Stimulated activated CD4-positive, alpha-beta T cell treated with anti-CD3 and anti-CD28 coated beads, TNF-alpha, amount 100 ng/mL, for 48 hours (primary cell): ENCODE measurements around the gene DLG4.

ENCODE experiments used
- DNase-seq, 3 donors: peaks; one replicate each; pipeline ENCODE4 v3.0.0-alpha.2; 2020; ENCODE audit warnings: low read depth in 3 of 3

DLG4 gene

DNA sequence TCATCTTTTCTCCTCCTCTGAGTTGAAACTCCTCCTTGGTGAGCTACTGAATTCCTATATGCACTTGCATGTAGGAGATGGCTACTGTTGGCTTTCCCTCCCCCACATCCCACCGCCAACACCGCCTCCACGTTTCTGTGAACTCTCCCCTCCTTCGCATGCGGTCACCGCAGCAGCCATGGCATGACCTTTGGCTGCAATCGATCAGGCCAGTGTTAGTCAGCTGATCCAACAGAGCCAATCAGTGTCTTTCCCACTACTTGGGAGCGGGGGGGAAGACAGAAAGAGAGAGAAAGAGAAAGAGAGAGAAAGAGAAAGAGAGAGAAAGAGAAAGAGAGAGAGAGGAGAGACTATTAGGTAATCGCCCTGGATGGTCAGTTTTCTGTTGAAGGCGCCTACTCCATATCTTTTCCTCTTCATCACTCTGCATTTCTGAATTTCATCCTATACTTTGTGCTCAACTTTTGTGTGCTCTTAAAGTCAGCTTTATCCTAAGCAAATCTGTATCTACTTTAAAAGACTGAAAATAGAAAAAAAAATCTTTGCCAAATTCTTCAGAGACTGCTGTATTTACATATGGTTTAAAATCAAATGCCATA, 63.2 kb downstream of the DLG4 start:
- DNase-seq, result no peak

DNA sequence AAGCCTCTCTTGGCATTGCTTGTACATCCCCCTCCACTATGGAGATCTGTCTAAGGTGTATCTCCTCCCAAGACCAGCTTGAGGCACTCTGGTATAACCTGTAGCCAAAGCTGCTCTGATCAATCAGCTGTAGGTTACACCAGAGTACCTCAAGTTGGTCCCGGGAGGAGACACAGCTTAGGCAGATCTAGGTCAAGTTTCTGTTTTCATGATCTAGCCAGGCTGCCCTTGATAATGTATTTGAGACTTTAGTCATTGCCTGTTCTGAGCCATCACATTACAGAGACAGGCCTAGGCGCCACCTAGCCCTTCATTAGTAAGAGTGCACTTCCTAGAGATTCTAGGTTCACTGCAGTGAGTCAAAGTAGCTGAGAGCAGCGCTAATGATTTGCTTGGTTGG, 71.9 kb downstream of the DLG4 start:
- no peak for DNase-seq

DNA sequence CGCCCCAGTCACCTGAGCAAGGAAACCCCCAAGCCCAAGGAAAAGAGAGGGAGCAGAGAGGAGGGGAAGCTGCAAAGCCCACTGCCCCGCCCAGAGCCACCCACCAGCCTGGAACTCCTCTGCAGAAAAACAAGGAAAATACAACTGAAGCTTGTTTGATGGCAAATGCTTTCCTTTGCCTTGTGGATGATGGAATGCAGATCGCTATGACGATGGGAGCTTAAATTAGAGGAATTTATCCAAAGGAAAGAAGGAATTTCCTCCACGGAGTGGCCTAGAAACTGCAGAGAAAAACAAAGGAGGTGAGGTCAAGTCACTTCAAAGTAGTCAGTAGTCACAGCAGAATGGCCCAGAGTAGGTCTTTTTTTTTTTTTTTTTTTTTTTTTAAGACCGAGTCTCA, 73.5 kb downstream of the DLG4 start:
- DNase-seq, result no peak

DNA sequence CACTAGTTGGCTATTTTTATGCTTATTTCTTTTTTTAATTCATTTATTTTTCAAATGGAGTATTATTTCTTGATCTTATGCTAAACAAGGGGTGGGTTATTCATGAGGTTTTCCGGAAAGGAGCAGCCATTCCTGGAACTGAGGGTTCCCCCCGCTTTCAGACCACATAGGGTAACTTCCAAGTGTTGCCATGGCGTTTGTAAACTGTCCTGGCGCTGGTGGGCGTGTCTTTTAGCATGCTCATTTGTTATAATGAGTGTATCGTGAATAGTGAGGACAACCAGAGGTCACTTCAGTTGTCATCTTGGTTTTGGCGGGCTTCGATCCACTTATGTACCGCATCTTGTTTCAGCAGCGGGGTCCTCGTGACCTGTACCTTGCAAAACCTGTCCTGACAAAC, 75.4 kb downstream of the DLG4 start:
- no peak for DNase-seq

DNA sequence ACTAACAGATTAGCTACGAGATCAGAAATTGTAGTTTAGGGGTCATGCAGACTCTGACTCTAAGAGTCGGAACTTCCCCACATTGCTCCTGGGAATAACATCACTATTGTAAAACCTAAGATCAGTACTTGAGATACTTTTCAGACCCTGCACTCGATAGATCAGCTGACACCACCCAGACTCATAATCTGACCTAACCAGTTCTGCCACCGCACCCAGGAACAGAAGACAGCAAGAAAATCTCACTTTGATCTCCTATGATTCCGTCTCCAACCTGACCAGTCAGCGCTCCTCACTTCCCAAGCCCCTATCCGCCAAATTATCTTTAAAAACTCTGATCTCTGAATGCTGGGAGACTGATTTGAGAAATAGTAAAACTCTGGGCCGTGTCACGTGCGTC, 77.8 kb downstream of the DLG4 start:
- DNase-seq, result no peak

DNA sequence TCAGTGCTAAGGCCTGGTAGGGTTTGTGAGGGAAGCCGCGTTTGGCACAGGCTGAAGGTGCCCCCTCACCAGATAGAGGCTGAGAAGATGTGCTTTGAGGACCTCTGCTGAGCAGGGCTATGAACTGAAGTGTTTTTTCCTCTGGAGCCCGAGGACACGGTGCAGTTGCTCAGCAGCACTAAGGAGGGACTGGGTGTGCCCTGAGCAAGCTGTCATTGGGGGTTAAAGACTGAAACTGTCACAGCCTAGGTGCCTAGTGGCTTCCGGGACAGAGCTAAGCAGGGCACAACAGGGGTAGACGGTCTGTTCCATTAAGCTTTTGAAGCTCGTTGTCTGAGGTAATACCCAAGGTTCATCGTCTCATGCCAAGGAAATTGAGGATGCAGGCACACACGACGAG, 80.2 kb downstream of the DLG4 start:
- DNase-seq, result no peak

DNA sequence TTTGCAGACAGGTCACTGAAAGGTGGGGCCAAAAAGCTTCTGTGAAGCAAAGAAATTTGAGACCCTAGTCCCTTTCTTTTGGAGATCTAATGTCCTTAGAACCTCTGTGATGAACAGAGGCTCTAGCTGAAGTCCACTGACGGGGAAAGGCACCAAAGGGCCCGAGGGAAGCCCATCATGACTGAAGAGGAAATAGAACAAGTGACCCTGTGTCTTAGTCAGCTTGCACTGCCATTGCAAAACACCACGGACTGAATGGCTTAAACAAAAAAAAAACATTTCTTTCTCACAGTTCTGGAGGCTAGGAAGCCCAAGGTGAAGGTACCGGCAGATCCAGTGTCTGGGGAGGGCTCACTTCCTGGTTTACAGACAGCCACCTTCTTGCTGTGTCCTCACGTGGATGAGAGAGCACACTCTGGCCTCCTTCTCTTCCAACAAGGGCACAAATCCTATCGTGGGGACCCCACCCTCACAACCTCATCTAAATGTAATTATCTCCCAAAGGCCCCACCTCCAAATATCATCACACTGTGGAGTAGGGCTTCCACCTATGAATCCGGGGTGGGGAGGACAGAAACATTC, 80.7 kb downstream of the DLG4 start:
- DNase-seq, result no peak

DNA sequence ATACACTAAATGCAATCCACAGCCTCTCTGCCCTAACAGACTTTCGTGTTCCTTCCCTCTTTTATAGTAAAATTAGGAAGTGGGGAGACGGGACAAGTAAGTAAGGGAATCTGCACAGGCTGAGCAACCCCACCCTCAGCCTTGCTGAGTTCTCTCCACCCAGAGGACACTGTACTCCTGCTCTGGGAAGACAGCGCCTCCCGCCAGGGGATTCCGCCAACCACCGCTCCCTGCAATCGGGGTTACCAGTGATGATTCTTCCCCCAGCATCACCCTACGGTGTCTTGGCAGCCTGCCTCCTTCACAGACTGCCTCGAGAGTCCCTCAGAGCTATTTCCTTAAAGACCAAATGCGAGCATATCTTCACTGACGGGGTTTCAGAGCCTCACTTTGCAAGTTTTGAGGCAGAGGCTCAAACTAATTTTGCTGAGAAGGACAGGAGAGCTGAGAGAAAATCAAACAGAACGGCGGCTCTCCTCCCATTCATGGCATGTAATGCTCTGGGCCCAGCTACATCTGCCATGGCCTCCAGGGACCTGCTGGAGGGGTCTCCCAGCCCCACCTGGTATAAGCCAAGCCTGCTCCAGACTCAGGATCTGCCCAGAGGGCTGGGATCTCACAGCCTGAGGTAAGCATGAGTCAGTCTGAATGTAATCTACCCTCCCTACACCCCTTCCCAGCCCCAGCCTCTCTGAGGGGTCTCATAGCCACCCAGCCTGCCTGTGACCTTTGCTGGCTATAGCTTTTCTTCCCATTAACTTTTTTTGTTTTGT, 82.3 kb downstream of the DLG4 start:
- DNase-seq, result no peak
